PC-3 (cell line): ENCODE measurements around the gene TFF3. TPM values are rescaled to one million over a fixed set of nuclear protein-coding genes. Genes with fewer than 3 reads are reported as not detected.

Experiments
- ATAC-seq: fragments of 200-7000 bp; cut with Tn5 transposase; 2 replicates; pipeline ENCODE4 v1.9.1; 2020; ENCODE audit warnings: mild to moderate bottlenecking, moderate library complexity
- BruUV-seq: library from RNA; stranded (reverse); fragments of 400-500 nt; replicated peaks from 2 replicates; lab custom pipeline; 2021; lab: Mats Ljungman, UMichigan
- CTCF ChIA-PET: fragments of 300-600 bp; sonication (Branson Sonifier 250); formaldehyde crosslinking; loops from one replicate; lab custom pipeline; 2022; ENCODE audit warnings: antibody characterized with exemption; lab: Charles Lee
- POLR2A ChIA-PET: fragments of 300-600 bp; sonication (Branson Sonifier 250); formaldehyde crosslinking; loops from one replicate; lab custom pipeline; 2022; ENCODE audit warnings: antibody characterized with exemption; ENCODE audit not compliant: unreplicated experiment; lab: Charles Lee
- DNase-seq: peaks from one replicate; pipeline ENCODE4 v3.0.0-alpha.2; 2015
- H2AFZ ChIP-seq: fragments of 300-600 bp; sonication (generic); 2 replicates; pipeline ENCODE4 v1.6.0; 2016; ENCODE audit warnings: antibody characterized with exemption, low read length
- H3F3A ChIP-seq: fragments of 300-600 bp; sonication (generic); one replicate; pipeline ENCODE4 v1.6.0; 2017; ENCODE audit warnings: antibody characterized with exemption, low read length, control low read depth, mild to moderate bottlenecking; ENCODE audit not compliant: unreplicated experiment
- H3K27ac ChIP-seq: fragments of 300-600 bp; sonication (generic); 2 replicates; pipeline ENCODE4 v1.5.1; 2016; ENCODE audit warnings: mild to moderate bottlenecking, low read length
- H3K27me3 ChIP-seq: fragments of 300-600 bp; sonication (generic); 2 replicates; pipeline ENCODE4 v1.6.1; 2016; ENCODE audit warnings: low read length, mixed read lengths
- H3K36me3 ChIP-seq: fragments of 300-600 bp; sonication (generic); 2 replicates; pipeline ENCODE4 v1.6.1; 2016; ENCODE audit warnings: low read depth, mixed run types, low read length, mixed read lengths
- H3K4me1 ChIP-seq: fragments of 300-600 bp; sonication (generic); 2 replicates; pipeline ENCODE4 v1.5.1; 2016; ENCODE audit warnings: low read length; ENCODE audit not compliant: insufficient read depth
- H3K4me2 ChIP-seq: fragments of 300-600 bp; sonication (generic); 2 replicates; pipeline ENCODE4 v1.6.0; 2016; ENCODE audit warnings: low read length
- H3K4me3 ChIP-seq: fragments of 300-600 bp; sonication (generic); 2 replicates; pipeline ENCODE4 v1.5.1; 2016; ENCODE audit warnings: mild to moderate bottlenecking, low read length, mixed read lengths
- H3K79me2 ChIP-seq: fragments of 300-600 bp; sonication (generic); 2 replicates; pipeline ENCODE4 v1.6.1; 2017; ENCODE audit warnings: low read length, mixed read lengths
- H3K9ac ChIP-seq: fragments of 300-600 bp; sonication (generic); 2 replicates; pipeline ENCODE4 v1.6.0; 2016; ENCODE audit warnings: mild to moderate bottlenecking, low read length
- H3K9me2 ChIP-seq: fragments of 300-600 bp; sonication (generic); replicated peaks from 2 replicates; pipeline ENCODE4 v1.6.1; 2016; ENCODE audit warnings: mixed run types, low read length, mixed read lengths
- H3K9me3 ChIP-seq: fragments of 300-600 bp; sonication (generic); 2 replicates; pipeline ENCODE4 v1.6.1; 2016; ENCODE audit warnings: low read length, mixed read lengths
- H4K20me1 ChIP-seq: fragments of 300-600 bp; sonication (generic); 2 replicates; pipeline ENCODE4 v1.6.1; 2016; ENCODE audit warnings: low read length, mixed read lengths
- CTCF ChIP-seq: fragments of 300-600 bp; sonication (generic); conservative IDR thresholded peaks from 2 replicates; pipeline ENCODE4 v1.5.1; 2017; ENCODE audit warnings: antibody characterized with exemption, low read depth, mild to moderate bottlenecking, low read length
- EZH2 ChIP-seq: fragments of 300-600 bp; sonication (generic); IDR thresholded peaks from one replicate; pipeline ENCODE4 v1.6.1; 2017; ENCODE audit warnings: antibody characterized with exemption, mild to moderate bottlenecking, low read length; ENCODE audit not compliant: unreplicated experiment
- EZH2phosphoT487 ChIP-seq: fragments of 300-600 bp; sonication (generic); IDR thresholded peaks from 2 replicates; pipeline ENCODE4 v1.6.1; 2018; ENCODE audit warnings: mild to moderate bottlenecking, antibody characterized with exemption, low read length, borderline replicate concordance
- intact Hi-C: fragments of 100-400 bp; cut with micrococcal nuclease; formaldehyde crosslinking; loops from 2 replicates; pipeline ENCODE4 v1.9.0; 2023
- total RNA-seq: library from RNA; depleted of rRNA; stranded (reverse); fragments of >200 nt; gene quantifications from 2 replicates; pipeline ENCODE4 v1.2.3, GENCODE V29; 2014

The TFF3 gene
- total RNA-seq, 1 experiment from 2014 or later: 2.8 TPM

DNA sequence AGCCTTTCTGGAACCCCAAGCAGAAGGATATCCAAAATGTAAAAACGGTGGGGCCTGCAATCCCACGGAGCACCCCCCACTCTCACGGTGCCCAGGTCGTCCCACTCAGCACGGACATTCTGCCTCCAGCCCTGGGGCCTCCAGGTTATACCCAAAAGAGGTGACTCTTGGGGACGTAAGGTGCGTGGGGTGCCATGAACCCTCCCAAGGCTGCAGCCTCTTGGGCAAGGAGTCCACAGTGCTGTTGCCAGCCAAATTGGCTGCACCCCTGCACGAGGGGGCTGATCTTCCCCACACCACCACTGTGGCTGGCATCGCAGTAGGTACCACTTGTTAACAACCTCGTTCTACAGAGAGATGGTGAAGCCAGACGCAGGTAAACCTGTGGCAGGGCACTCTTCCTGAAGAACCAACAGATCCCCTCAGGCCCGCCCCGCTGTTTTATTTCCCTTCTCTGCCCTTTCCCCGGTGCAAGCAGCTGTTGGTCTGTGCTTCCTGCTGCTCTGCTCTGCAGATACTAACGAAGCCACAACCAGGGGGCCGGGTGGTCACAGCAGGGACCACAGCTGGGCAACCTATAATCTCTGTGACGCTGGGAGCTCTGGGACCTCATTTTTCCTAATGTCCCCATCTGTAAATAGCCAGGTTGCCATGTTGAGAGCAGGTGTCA is 8.7 kb downstream of the TFF3 start:
- ChIA-PET POLR2A (no interaction called here), CTCF (no interaction called here)
- Histone ChIP-seq H3K4me2 (no peak overlapping the region), H3K79me2 (no peaks in the 10 kb centered on the region), H3K9ac (no peak overlapping the region), H4K20me1 (no peaks in the 10 kb centered on the region), H3K4me3 (no peak overlapping the region), H3K27ac (no peak overlapping the region), H3K9me2 (no peaks in the 10 kb centered on the region), H3K36me3 (no peaks in the 10 kb centered on the region), H3F3A (no peaks in the 10 kb centered on the region), H2AFZ (no peak overlapping the region), H3K27me3 (no peaks in the 10 kb centered on the region), H3K4me1 (peaks cover 6% of the 10 kb centered on the region; the same call in 1 of the 2 replicates), H3K9me3 (no peaks in the 10 kb centered on the region)
- no peak for ATAC-seq
- DNase-seq: no peak
- intact Hi-C loops: loop anchor here (5.0 kb wide), 2 partner anchors 61 to 159 kb away; partner anchors contain the start of gene TFF1
- TF ChIP-seq CTCF: no peak
- TF ChIP-seq EZH2: no peak
- no peak for TF ChIP-seq EZH2phosphoT487
- no TSS peak for BruUV-seq

DNA sequence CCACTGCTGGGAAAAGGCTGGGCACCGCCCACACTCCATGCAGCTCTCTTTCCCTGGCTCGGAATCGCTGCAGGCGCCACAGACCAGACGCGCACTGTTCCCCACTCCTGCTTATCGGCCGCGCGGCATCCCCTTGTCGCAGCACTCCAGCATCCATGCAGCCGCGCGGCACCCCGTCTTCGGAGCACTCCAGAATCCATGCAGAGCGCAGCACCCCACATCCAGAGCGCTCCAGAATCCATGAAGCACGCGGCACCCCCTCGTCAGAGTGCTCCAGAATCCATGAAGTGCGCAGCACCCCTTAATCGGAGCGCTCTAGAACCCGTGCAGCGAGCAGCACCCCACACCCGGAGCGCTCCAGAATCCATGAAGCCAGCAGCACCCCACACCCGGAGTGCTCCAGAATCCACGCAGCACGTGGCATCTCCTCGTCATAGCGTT is 9.5 kb downstream of the TFF3 start:
- no peak for TF ChIP-seq EZH2
- TF ChIP-seq EZH2phosphoT487: no peak
- TF ChIP-seq CTCF: no peak

More for the DNA sequence above, 9.5 kb downstream of the TFF3 start:
- H3K4me1 ChIP-seq: peaks cover 6% of the 10 kb centered on the region; the same call in 1 of the 2 replicates
- H2AFZ ChIP-seq: no peak overlapping the region
- ATAC-seq: no peak
- no peak overlapping the region for H3K4me2 ChIP-seq
- no peaks in the 10 kb centered on the region for H3K9me2 ChIP-seq
- H3K4me3 ChIP-seq: no peak overlapping the region
- no peaks in the 10 kb centered on the region for H3F3A ChIP-seq
- DNase-seq: no peak
- ChIA-PET POLR2A (no interaction called here), CTCF (no interaction called here)
- no peak overlapping the region for H3K27ac ChIP-seq
- no peaks in the 10 kb centered on the region for H3K9me3 ChIP-seq
- intact Hi-C loops: loop anchor here (5.0 kb wide), 2 partner anchors 62 to 158 kb away; partner anchors contain the start of gene TFF1
- no peak overlapping the region for H3K9ac ChIP-seq
- no peaks in the 10 kb centered on the region for H3K27me3 ChIP-seq
- H4K20me1 ChIP-seq: no peaks in the 10 kb centered on the region
- H3K36me3 ChIP-seq: no peaks in the 10 kb centered on the region
- BruUV-seq: no TSS peak
- no peaks in the 10 kb centered on the region for H3K79me2 ChIP-seq
